GM19193 (cell line): ENCODE data around the gene POLD4.
A peak's percentile ranks its signal among the peaks of the same experiment; 100 is the strongest.

Experiments used
- POLR2A ChIP-seq: IDR thresholded peaks from 4 replicates; pipeline ENCODE4 v1.6.1; 2011; ENCODE audit not compliant: insufficient read depth, insufficient read length; ENCODE audit errors: extremely low read depth

Gene POLD4

DNA sequence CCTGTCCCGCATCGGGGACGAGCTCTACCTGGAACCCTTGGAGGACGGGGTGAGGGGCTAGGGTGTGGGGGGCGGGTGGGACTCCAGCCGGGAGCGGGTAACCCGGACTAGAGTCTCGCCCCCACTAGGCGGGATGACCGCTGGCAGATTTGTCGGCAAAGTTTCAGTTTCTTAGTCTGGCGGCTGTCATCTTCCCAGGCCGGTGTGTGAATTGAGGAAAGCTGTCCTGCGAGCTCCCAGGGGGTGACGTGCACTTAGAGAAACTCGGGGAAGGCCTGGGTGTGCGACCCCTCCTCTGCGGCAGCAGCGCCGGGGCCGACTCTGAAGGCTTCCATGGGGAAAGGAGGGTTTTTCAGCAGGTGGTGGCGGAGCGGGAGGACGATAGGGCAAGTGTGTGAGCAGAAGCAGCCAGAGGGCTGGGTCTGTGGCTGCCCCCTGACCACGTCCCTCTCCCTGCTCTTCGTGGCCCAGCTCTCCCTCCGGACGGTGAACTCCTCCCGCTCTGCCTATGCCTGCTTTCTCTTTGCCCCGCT lies 38.9 kb upstream of the POLD4 start:
- no peak for TF ChIP-seq POLR2A

DNA sequence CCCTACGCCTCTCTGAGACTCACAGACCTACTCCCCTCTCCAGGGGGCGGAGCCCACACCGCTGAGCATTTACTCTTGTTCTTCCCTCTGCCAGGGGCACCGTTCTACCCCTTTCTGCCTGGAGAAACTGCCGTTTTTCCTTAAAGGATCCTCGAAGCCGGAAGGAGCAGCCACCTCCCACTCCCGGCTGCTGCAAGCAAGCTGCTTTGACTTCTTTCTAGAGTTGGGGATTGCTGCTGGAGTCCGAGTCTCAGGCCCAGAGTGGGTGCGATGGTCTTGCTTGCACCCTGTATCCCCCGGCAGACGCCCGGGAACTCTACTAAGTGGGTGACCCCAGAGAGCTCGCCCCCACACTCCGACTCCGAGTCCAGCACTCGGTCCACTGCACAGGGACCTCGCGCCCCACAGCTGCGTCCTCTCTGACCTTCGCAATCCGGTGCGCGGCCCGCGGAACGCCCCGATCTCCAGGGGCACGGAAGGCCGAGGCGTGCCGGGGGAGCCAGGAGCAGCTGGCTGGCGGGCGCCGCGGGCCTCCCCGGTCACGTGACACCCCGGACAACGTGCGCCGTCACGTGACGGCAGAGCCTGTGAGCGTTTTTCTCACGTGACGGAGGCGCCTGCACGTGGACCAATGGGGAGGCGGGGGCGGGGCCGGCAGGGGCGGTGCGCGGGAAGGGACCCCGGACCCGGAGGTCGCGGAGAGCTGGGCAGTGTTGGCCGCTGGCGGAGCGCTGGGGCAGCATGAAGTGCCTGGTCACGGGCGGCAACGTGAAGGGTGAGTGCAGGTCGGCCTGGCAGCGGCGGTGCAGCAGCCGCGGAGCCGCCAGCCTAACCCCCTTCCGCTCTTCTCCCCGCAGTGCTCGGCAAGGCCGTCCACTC lies 38.2 kb upstream of the POLD4 start, which contains the start of gene RAD9A:
TSS of gene RAD9A (plus strand) at position 683 of the 879 bp plus-strand sequence. CDS start at position 742, 59 bp downstream.
- TF ChIP-seq POLR2A = peak; percentile 80

DNA sequence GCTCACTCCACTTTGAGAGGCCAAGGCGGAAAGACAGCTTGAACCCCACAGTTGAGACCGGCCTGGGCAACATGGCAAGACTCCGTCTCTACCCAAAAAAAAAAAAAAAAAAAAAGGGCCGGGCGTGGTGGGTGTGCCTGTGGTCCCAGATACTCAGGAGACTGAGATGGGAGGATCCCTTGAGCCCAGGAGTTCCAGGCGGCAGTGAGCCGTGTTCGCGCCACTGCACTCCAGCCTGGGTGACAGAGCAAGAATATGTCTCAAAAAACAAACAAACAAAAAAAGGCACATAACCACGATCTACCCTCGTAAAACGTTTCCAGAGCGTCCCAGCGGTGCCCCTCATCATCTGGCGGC lies 37.6 kb upstream of the POLD4 start:
- no peak for TF ChIP-seq POLR2A

DNA sequence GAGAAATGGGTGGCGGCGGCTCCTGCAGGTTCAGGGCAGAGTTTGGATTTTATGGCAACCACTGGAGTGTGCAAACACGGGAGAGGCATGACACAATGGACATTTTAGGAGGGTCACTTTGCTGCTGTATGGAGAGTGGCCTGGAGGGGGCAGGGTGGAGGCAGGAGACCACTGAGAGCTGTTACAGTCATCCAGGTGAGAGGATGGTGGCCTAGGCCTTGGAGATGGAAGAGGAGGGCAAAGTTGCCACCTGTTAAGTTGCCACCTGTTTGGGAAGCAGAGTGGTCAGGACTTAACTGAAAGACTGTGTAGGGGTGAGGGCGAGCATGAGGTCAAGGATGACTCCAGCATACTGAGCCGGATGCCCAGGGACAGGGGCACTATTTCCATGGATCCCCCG lies 36.1 kb upstream of the POLD4 start:
- no peak for TF ChIP-seq POLR2A

DNA sequence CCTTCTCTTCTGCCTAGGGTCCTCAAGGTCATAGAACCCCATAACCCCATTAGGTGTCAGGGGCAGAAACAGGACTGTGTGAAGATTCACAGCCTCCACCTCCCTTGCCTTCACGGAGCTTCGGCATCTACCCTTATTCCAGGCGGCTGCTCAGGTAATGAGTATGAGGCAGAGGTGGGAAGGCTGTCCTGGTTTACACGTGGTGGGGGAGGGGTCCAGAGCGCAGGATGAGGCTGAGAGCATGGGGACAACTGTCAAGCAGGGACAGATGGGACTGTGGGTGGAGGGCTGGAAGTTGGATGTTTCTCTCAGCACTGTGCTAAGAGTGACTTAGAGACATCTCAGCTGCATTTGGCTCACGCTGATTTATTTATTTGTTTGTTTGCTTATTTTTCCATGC lies 34.2 kb upstream of the POLD4 start:
- no peak for TF ChIP-seq POLR2A

DNA sequence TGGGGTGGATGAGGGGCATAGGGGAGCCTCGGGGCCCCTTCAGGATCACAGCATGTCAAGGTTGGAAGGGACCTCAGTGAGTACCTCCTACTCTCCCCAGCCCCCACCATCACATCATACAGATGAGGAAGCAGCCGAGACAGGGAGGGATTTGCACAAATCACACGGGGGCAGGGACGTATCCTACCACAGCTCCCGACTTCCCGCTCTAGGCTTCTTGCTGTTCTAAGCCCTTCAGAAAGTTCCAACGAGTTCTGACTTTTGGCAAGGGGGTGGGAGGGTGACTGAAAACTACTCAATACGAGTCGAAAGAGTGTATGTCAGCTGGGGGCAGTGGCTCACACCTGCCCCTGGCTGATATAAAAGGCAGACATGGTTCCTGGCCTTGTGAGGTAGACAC lies 33.7 kb upstream of the POLD4 start:
- no peak for TF ChIP-seq POLR2A

DNA sequence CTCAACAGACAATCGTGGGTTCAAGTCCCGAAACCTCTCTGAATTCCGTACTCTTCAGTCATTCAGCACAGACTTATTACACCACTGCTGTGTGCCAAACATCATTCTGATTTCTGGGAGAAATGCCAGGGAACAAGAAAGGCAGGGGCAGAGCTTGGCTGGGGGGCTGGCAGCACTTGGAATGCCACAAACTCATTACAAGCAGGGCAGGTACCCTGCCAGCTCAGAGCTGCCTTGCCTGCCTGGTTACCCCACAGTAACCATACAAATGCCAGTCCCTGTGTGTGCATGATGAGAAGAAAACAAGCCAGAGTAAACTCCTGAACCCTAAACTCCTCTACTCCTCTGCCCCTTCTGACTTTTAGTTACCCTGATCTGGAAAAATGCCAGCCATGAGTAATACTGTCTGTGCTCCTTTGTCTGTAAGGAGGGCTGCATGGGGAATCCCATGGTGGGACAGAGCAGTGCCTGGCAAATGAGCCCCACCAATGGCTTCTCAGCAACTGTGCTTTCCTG lies 31.6 kb upstream of the POLD4 start:
- TF ChIP-seq POLR2A = no peak

DNA sequence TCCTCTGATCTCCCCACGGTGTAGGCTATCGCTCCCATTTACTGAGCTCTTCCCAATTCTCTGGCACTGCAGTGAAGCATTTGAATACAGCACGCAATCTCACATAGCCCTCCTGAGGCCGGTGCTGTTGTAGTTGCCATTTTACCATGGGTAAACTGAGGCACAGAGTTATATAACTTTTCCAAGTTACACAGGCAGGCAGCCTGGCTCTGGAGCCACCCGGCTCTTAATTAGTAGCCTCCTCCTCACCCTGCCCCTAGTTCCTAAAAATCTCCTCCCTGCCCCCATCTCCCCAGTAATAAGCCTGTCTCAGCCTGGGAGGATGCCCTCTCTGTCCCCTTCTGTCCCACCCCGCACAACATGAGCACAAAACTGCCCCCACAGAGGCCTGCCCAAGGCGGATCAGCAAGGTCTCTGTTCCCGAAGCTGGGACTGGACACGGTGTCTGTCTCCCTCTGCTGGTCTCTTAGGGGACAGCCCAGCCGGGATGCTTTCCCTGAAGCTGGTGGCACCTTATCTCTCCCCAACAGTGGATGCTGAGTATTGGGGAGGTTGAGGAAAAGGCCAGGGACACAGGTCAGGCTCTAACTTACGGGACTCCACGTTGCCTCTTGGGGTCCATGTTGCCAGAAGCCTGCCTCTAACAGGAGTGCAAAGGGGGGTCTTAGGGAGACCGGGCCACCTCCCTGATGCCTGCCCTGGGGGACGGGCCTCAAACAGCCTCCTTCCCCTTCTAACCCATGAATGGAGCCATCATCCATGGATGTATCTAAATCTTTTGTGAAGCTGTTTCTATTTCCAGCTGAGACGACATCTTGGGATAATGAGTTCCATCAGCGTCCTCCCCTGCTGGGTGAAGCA lies 29.2 kb upstream of the POLD4 start:
- no peak for TF ChIP-seq POLR2A

DNA sequence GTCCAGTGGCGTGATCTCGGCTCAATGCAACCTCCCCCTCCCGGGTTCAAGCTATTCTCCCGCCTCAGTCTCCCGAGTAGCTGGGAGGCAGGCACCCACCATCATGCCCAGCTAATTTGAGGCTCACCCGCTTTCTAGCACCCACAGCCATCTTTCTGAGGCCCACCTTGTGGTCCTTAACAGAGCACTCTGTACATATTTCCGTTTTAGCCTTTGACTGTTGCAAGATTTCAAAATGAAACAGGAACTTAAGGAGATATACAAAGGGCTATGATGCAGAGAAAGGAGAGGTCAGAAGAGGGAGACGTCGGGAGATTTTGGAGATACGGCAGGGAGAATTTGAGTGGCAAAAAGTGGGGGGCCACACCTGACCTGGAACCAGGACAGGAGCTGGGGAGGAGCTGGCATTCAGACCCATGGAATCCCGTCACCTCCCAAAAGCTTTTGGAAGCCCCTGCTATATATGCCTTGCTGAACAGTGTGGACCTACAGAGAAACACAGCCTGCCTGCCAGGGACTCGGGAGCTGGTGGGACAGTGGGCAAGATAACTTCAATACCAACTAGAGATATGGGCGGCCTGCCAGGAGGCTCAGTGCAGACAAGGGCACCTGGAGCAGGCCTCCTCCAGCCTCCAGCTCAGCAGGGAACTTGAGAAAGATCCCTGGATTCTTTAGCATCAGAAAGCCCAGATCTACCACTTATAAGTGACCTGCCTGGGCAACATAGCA lies 28.1 kb upstream of the POLD4 start:
- peak; percentile 25 for TF ChIP-seq POLR2A

DNA sequence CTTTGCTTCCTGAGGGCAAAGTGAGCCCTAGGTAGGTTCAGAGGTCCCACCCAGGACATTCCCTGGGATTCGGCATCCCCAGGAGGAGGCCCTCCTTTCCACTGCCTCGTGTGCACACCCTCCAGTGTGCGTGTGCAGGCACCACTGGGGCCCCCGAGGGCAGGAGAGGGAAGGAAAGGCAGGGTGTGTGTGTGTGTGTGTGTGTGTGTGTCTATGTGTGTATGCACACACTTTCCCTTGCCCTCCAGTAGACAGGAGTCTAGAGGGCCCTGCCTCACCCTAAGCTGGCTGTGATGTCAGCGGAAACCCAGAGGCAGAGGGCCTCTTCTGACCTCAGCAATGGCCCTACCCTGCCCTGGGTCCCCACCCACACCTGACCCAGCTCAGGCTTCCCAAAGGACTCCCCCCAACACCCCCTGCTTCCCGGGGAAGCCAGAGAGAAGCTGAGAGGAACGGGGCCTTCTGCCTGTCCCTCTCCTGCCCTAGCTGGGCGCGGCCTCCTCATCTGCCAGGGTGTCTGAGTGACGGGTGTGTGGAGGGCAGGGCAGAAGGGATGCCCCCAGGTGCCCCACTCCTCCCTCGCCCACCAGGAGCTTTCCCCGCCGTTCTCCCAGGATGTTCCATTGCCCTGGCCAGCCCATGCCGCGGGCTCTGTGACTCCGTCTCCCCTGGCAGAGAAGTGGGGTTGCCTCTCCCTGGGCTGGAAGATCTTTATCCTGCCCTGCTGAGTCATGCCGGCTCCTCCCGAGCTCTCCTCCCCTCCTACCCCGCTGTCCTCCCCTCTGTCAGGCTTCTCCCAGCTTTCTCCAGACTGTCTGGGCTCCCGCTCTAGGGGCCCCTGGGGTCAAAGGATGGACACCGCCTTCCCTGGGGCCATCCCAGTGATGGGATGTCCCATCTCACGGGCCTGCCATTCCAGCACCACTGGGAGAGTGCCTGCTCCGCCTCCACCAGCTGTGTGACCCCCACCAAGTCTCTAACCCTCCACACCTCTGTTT lies 26.0 kb upstream of the POLD4 start:
- no peak for TF ChIP-seq POLR2A

DNA sequence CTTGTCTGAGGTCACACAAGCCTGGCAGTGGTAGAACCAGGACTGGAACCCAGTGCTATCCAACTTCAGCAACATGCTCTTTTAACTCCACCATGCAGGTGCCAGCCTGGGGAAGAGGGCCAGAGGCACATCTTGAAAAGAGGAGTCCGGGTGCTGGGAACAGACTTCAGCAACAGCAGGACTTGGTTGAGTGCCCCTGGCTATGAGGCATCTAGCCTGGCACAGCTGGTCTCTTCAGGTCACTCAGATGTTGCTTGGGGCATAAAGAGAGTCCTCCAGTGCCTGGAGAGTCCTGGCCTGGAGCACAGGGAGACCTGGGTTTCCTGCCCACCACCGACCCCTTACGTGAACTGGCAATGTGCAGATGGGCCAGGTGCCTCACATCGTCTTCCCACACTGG lies 25.2 kb upstream of the POLD4 start:
- TF ChIP-seq POLR2A = no peak

DNA sequence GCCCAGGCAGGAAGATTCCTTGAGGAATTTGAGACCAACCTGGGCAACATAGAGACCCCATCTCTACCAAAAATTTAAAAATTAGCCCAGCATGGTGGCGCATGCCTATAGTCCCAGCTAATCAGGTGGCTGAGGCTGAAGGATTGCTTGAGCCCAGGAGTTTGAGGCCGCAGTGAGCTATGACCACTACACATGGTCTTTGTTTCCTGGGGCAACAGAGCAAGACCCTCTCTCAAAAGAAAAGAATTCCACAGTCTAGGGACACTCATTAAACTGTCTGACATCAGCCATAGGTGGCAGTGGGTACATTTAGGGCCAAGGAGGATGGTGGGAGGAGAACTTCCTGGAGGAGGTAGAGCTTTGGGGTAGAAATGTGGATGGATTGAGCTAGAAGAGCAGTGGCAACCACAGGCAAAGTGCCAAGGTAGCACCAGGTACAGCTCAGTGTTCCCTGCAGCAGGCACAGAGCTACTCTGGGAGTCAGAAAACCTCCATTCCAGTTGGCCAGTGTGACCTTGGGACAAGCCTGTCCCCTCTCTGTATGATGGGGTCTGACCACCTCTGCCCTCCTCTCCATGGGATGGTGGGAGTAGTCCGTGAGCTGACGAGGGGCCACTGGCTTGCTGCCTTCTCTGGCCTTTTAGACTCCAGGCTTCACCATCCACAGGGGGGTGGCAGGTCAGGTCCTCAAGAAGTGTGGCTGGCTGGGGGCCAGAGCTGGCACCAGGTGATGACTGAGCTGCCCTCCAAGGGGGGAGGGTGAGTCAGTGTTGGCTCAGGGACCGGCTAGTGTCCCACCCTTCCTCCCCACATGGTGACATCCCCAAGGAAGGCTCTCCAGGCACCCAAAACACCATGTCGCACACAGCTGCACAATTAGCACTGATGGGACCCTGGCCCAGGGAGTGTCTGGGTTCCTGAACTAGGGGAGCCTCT lies 23.8 kb upstream of the POLD4 start:
- no peak for TF ChIP-seq POLR2A

DNA sequence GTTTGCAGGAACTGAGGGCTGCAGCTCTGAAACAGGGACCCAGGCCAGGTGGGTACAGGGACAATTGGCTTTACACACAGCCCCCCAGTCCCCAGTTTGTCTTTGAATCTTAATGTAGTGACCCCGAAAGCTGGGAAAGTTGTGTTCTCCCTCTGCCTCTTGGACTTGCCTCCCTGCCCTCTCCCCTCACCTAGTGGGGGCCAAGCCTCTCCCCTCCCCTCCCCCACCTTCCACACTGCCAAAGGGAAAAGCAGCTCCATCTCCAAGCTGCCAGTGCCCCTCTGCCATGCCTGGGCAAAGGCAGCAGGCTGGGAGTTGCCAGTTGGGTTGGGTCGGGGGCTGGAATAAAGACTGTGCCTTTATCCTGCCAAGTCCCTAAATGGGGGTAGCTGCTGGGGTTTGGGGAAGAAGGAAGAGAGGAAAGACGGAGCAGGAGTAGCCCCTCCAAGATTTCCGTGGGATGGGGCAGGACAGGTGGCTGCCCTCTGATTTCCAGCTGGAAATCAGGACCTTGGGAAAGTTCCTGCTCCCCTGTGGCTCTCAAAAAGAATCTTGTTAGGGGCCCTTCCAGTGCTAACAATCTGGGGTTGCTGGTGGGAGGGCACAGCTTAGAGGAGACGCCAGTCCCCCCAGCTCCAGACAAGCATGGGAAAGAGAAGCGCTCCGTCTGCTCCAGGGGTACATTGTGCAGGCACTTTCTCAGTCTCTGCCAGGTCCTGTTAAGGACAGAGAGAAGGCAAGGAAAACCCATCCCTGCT lies 22.9 kb upstream of the POLD4 start:
- no peak for TF ChIP-seq POLR2A
